HS-27A (cell line): Measurements from ENCODE around the gene TAF4B.

Experiments
- DNase-seq: peaks from one replicate; pipeline ENCODE4 v3.0.0-alpha.2; 2012; ENCODE audit warnings: low read depth, missing footprints

Gene TAF4B

DNA sequence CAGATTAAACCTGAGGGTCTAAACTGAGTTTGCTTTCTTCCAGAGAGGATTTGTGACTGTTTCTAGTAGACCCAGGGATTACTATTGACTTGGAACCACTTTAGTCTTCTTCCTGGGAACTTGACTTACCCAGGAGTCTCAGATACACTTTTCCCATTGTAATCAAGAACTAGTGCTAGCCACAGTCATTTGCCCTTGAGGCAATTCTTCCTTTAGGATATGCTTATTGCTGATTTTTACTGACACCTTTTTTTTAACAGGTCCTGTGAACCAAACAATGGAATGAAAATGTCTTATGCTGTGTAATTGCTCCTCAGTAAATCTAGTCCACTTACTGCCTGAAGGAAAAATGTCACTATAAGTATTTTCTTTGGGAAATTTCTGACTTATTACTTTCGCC lies 78.3 kb downstream of the TAF4B start:
- no peak for DNase-seq

GRCh38 chr18:26307161-26307773 lies 81.0 kb downstream of the TAF4B start:
- DNase-seq: no peak

GRCh38 chr18:26309281-26309680 lies 83.0 kb downstream of the TAF4B start:
- no peak for DNase-seq

DNA sequence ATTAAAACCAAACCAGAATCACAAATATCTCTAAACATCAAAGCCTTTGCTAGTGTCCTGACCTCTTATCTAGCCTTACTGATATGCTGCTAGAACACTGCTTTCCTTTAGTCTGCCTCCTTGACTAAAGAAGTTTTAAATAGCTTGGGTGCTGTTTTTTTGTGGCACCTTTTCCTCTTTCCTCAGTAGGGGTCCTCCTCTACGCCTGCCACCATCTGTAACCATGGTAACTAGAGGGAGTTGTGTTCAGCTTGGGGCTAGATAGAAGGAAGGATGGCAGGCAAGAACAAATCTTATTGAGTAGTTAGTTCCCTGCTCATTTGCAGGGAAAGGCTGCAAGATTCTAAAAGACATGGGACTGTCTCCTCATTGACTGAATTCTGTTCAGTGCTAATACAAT lies 86.0 kb downstream of the TAF4B start:
- no peak for DNase-seq

DNA sequence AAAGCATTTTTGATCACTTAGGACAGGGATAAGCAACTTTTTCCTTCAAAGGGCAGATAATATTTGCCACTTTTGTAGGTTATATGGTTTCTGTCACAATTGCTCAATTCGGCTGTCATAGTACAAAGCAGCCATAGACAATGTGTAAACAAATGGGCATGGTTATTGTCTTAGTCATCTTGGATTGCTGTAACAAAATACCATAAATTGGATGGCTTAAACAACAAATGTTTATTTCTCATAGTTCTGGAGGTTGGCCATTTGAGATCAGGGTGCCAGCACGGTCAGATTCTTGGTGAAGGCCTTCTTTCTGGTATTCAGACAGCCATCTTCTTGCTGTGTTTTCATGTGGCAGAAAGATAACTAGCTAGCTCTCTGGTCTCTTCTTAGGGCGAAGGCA lies 91.2 kb downstream of the TAF4B start:
- DNase-seq: no peak

DNA sequence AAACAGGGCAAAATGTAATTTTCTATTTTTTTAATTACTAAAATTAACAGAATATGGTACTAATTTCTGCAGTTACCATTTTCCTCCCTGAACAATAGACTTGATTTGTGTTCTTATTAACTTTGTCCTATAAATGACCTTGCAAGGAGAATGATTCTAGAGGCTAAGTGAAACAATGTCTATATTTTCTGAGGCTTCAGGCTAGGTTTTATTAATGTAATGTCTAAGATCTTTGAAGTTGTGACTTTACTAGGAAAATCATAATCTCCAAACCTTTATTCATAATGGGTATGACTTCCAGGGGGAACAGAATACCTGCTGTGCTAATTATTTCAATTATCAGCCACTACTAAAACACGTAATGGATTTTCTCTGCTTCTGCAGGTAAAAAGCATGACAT lies 94.4 kb downstream of the TAF4B start:
- DNase-seq: no peak

GRCh38 chr18:26322890-26323653 lies 96.8 kb downstream of the TAF4B start:
- DNase-seq: no peak

DNA sequence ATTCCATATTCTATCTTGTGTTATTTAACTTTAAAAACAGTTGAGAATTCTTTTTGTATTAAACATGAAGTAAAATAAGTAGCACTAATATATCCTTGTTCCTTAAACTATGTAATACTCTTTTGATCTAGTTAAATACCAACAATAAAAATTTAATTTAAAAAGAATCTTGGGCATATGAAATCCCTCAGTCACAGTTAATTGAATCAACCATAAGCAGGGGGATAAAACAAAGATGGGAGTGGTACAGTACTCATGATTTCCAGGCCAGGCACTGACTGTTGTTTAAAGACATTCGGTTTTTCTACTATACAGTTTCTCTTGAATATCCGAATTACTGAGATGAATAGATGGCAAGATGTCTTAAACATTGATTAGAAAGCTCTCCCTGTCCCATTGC lies 99.5 kb downstream of the TAF4B start:
- DNase-seq: no peak

- DNase-seq: no peak
These were observed 100.8 kb downstream of the TAF4B start for GRCh38 chr18:26327062-26327461.

- DNase-seq: no peak
These were observed 106.7 kb downstream of the TAF4B start for GRCh38 chr18:26332991-26333390.

GRCh38 chr18:26335156-26335555 lies 108.9 kb downstream of the TAF4B start:
- DNase-seq: no peak

- no peak for DNase-seq
These were observed 109.6 kb downstream of the TAF4B start for GRCh38 chr18:26335571-26336487.

- no peak for DNase-seq
These were observed 110.3 kb downstream of the TAF4B start for GRCh38 chr18:26336572-26336971.

GRCh38 chr18:26342646-26343045 lies 116.4 kb downstream of the TAF4B start:
- no peak for DNase-seq

DNA sequence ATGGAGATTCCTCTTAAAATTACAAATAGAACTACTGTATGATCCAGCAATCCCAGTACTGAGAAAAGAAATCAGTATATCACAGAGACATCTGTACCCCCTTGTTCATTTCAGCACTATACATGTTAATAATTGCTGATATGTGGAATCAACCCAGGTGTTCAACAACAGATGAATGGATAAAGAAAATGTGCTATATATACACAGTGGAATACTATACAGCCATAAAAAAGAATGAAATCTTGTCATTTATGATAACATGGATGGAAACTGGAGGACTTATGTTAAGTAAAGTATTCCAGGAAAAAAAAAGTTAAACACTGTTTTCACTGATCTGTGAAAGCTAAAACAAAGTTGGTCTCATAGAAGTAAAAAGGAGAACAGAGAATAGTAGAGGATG lies 124.7 kb downstream of the TAF4B start:
- no peak for DNase-seq

DNA sequence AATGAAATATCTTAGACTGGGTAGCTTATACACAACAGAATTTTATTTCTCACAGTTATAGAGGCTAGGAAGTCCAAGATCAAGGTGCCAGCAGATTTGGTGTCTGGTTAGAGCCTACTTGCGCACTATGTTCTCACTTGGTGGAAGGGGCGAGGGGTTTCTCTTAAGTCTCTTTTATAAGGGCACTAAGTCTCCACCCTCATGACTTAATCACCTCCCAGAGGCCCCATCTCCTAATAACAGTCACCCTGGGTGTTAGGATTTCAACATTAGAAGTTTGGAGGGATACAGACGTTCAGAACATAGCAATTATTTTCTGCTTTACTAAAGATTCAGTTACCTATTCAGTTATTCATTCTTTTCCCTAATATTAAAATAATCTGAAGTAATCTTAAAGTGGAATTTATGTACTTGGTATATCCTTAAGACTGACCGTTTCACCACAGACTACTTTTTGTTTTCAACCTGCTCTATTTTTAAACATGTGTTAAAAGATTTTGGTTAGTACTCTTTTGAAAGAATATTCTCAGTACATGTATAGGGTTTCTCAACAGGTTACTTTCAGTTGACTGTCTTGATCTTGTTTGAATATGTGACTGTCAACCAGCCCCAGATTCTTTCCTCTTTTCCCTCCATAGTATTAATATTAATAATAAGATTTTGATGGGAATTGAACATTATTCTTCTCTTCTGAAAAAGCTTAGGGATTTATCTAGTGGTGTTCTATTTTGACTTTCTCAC lies 130.0 kb downstream of the TAF4B start:
- DNase-seq: no peak

- no peak for DNase-seq
These were observed 131.7 kb downstream of the TAF4B start for GRCh38 chr18:26357960-26358359.

- no peak for DNase-seq
These were observed 135.8 kb downstream of the TAF4B start for GRCh38 chr18:26362021-26362420.

- DNase-seq: no peak
These were observed 141.2 kb downstream of the TAF4B start for GRCh38 chr18:26367425-26367824.

GRCh38 chr18:26370037-26370436 lies 143.8 kb downstream of the TAF4B start:
- DNase-seq: no peak

GRCh38 chr18:26376105-26376504 lies 149.9 kb downstream of the TAF4B start:
- DNase-seq: no peak

GRCh38 chr18:26378701-26379100 lies 152.5 kb downstream of the TAF4B start:
- no peak for DNase-seq
